GM21576 (cell line): ENCODE data around the gene RPS24.

Experiments used
- ATAC-seq: cut with Tn5 transposase; IDR thresholded peaks from one replicate; pipeline ENCODE4 v1.9.1; 2021; ENCODE audit warnings: mild to moderate bottlenecking, moderate library complexity; ENCODE audit not compliant: unreplicated experiment

RPS24 gene

GRCh38 chr10:78025685-78026364 is 7.8 kb upstream of the RPS24 start:
- no peak for ATAC-seq

- peak; percentile 2 for ATAC-seq
Observed at GRCh38 chr10:78028438-78029268, 5.0 kb upstream of the RPS24 start.

GRCh38 chr10:78029269-78030226 is 4.1 kb upstream of the RPS24 start, which contains the start of gene POLR3A:
TSS of gene POLR3A (minus strand) at chr10:78029515. CDS start at chr10:78029407, 108 bp downstream.
- ATAC-seq, result peak; percentile 57

- ATAC-seq, result no peak
Observed at GRCh38 chr10:78033387-78033636, 351 bp upstream of the RPS24 start.

- no peak for ATAC-seq
Observed at GRCh38 chr10:78035025-78035424, 1.4 kb downstream of the RPS24 start.

- ATAC-seq, result no peak
Observed at GRCh38 chr10:78035437-78035836, 1.8 kb downstream of the RPS24 start.

GRCh38 chr10:78035933-78036583 is 2.4 kb downstream of the RPS24 start:
- no peak for ATAC-seq

GRCh38 chr10:78038105-78038504 is 4.4 kb downstream of the RPS24 start:
- no peak for ATAC-seq

GRCh38 chr10:78038791-78039547 is 5.3 kb downstream of the RPS24 start:
- no peak for ATAC-seq

- ATAC-seq, result no peak
Observed at GRCh38 chr10:78039743-78040142, 6.1 kb downstream of the RPS24 start.

GRCh38 chr10:78041170-78042057 is 7.8 kb downstream of the RPS24 start:
- no peak for ATAC-seq

GRCh38 chr10:78042058-78042751 is 8.5 kb downstream of the RPS24 start:
- ATAC-seq, result no peak

- ATAC-seq, result no peak
Observed at GRCh38 chr10:78042752-78043104, 9.1 kb downstream of the RPS24 start.

GRCh38 chr10:78044179-78044578 is 10.5 kb downstream of the RPS24 start:
- ATAC-seq, result no peak

GRCh38 chr10:78044699-78045098 is 11.0 kb downstream of the RPS24 start:
- no peak for ATAC-seq

- ATAC-seq, result peak; percentile 67
Observed at GRCh38 chr10:78045237-78045636, 11.6 kb downstream of the RPS24 start.

GRCh38 chr10:78045856-78046255 is 12.2 kb downstream of the RPS24 start:
- no peak for ATAC-seq

- no peak for ATAC-seq
Observed at GRCh38 chr10:78046711-78047269, 13.1 kb downstream of the RPS24 start.
